ENCODE data around the gene DNAJC1. TPM values are rescaled to one million over a fixed set of nuclear protein-coding genes. Genes with fewer than 3 reads are reported as not detected.
"Not testable (repeated sequence)": the region's sequence is repeated elsewhere in the genome, so short reads cannot be mapped to it uniquely, and the experiment has no call there.

DNAJC1 gene
- total RNA-seq, 1 donor from 2014 or later: 74.7 TPM

DNA sequence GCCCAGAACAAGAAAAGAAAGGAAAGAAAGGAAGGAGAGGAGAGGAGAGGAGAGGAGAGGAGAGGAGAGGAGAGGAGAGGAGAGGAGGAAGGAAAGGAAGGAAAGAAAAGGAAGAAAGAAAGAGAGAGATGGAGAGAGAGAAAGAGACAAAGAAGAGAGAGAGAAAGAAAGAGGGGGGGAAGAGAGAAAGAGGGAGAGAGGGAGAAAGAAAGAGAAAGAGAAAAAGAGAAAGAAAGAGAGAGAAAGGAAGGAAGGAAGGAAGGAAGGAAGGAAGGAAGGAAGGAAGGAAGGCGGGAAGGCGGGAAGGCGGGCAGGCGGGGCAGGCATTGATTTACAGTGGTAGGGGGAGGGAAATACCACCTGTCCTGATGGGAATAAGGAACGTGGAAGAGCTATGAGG, 92.7 kb downstream of the DNAJC1 start:
- DNase-seq (ENCODE audit: low read depth): no peak

GRCh38 chr10:21907436-21907835, 96.1 kb downstream of the DNAJC1 start:
- DNase-seq (ENCODE audit: low read depth): no peak

GRCh38 chr10:21904930-21905329, 98.6 kb downstream of the DNAJC1 start:
- no peak for DNase-seq (ENCODE audit: low read depth)

GRCh38 chr10:21899736-21900135, 103.8 kb downstream of the DNAJC1 start:
- no peak for DNase-seq (ENCODE audit: low read depth)

GRCh38 chr10:21895932-21896331, 107.6 kb downstream of the DNAJC1 start:
- no peak for DNase-seq (ENCODE audit: low read depth)

- no peak for DNase-seq (ENCODE audit: low read depth)
These were observed 108.7 kb downstream of the DNAJC1 start for GRCh38 chr10:21894648-21895342.

DNA sequence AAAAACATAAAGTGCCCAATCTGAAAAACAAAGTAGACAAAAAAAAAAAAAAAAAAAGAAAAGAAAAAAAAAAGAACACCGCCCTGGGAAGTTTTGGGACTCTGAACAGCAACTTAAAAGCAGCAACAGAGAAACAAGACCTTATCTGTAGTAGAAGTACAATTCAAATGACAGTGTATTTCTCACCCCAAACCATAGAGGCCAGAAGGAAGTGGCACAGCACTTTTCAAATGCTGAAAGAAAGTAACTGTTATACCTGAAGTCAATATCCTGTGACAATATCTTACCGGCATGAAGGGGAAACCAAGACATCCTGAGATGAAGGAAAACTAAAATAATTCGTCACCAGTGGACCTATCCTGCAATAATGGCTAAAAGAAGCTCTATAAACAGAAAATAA, 112.1 kb downstream of the DNAJC1 start:
- DNase-seq (ENCODE audit: low read depth): no peak

GRCh38 chr10:21889477-21890275, 113.9 kb downstream of the DNAJC1 start:
- DNase-seq (ENCODE audit: low read depth): no peak

GRCh38 chr10:21888959-21889358, 114.6 kb downstream of the DNAJC1 start:
- DNase-seq (ENCODE audit: low read depth): no peak

DNA sequence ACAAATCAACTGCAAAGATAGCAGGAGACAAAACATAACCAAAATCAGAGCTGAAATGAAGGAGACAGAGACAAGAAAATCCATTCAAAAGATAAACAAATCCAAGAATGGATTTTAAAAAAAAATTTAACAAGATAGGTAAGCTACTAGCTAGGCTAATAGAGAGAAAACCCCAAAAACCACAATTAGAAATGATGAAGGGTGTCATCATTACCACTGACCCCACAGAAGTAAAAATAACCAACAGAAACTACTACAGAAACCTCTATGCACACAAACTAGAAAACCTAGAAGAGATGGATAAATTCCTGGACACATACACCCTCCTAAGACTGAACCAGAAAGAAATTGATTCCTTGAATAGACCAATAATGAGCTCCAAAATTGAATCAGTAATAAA, 117.6 kb downstream of the DNAJC1 start:
- no peak for DNase-seq (ENCODE audit: low read depth)

DNA sequence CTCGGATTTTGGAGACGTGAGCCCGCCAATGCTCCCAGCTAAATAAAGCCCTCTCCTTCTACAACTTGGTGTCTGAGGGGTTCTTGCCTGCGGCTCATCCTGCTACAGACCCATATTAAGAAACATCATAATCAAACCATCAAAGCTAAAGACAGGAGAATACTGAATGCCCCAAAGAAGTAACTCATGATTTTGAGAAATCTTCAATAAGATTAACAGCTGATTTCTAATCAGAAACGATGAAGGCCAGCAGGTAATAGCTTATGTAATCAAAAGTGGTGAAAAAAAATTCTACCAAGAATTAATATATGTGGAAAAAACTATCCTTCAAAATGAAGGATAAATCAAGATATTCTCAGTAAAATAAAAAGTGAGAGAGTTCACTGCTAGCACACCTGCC, 130.3 kb downstream of the DNAJC1 start:
- no peak for DNase-seq (ENCODE audit: low read depth)

DNA sequence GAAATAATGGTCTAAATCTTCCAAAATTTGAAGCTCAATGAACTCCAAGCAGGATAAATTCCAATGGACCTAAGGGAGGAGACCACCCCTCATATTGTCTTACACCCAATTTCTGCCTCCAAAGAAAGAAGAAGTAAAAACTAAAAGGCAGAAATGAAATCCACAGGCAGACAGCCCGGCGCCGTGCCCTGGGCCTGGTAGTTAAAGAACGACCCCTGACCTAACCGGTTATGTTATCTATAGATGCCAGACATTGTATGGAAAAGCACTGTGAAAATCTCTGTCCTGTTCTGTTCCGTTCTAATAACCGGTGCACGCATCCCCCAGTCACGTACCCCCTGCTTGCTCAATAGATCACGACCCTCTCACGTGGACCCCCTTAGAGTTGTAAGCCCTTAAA, 130.8 kb downstream of the DNAJC1 start:
- not testable (repeated sequence) for DNase-seq (ENCODE audit: low read depth)

- no peak for DNase-seq (ENCODE audit: low read depth)
These were observed 132.7 kb downstream of the DNAJC1 start for GRCh38 chr10:21870849-21871248.

- not testable (repeated sequence) for DNase-seq (ENCODE audit: low read depth)
These were observed 134.4 kb downstream of the DNAJC1 start for GRCh38 chr10:21869087-21869486.

DNA sequence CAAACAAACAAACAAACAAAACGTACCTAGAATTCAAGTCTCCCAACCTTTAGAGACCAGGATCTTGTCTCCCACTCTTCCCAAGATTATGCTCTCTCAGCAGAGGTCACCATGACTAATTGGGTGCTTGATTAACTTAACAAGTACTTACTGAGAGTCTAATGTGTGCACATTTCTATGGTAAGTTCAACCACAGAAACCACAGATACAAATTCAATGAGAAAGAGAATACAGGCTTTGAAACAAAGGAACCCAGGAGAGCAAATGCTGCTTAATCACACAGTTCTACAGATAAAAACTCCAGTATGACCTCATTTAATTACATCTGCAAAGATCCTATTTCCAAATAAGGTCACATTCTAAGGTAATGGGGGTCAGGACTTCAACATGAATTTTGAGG, 142.8 kb downstream of the DNAJC1 start:
- DNase-seq (ENCODE audit: low read depth): peak; percentile 87

- DNase-seq (ENCODE audit: low read depth): no peak
These were observed 145.1 kb downstream of the DNAJC1 start for GRCh38 chr10:21858455-21858854.

- DNase-seq (ENCODE audit: low read depth): no peak
These were observed 153.9 kb downstream of the DNAJC1 start for GRCh38 chr10:21849607-21850006.

GRCh38 chr10:21843645-21844044, 159.9 kb downstream of the DNAJC1 start:
- DNase-seq (ENCODE audit: low read depth): no peak

DNA sequence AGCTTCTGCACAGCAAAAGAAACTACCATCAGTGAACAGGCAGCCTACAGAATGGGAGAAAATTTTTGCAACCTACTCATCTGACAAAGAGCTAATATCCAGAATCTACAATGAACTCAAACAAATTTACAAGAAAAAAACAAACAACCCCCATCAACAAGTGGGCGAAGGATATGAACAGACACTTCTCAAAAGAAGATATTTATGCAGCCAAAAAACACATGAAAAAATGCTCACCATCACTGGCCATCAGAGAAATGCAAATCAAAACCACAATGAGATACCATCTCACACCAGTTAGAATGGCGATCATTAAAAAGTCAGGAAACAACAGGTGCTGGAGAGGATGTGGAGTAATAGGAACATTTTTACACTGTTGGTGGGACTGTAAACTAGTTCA, 162.3 kb downstream of the DNAJC1 start:
- DNase-seq (ENCODE audit: low read depth): not testable (repeated sequence)

DNA sequence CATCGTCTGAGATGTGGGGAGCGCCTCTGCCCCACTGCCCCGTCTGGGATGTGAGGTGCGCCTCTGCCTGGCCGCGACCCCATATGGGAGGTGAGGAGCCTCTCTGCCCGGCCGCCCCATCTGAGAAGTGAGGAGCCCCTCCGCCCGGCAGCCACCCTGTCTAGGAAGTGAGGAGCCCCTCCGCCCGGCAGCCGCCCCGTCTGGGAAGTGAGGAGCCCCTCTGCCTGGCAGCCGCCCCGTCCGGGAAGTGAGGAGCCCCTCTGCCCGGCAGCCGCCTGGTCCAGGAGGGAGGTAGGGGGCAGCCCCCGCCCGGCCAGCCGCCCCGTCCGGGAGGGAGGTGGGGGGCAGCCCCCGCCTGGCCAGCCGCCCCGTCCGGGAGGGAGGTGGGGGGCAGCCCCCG, 166.0 kb downstream of the DNAJC1 start:
- DNase-seq (ENCODE audit: low read depth): not testable (repeated sequence)

DNA sequence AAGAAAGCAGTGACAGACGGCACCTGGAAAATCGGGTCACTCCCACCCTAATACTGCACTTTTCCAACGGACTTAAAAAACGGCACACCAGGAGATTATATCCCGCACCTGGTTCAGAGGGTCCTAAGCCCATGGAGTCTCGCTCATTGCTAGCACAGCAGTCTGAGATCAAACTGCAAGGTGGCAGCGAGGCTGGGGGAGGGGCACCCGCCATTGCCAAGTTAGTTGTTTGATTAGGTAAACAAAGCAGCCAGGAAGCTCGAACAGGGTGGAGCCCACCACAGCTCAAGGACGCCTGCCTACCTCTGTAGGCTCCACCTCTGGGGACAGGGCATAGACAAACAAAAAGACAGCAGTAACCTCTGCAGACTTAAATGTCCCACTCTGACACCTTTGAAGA, 169.0 kb downstream of the DNAJC1 start:
- DNase-seq (ENCODE audit: low read depth): not testable (repeated sequence)

- DNase-seq (ENCODE audit: low read depth): no peak
These were observed 170.8 kb downstream of the DNAJC1 start for GRCh38 chr10:21832821-21833130.

GRCh38 chr10:21831986-21832820, 171.3 kb downstream of the DNAJC1 start:
- DNase-seq (ENCODE audit: low read depth): no peak
